Activated naive CD4-positive, alpha-beta T cell treated with anti-CD3 and anti-CD28 coated beads, Interleukin-2, amount 10 ng/mL, durations not matched to agents 7 days and 5 days (primary cell): ENCODE measurements around the gene TLR10.
A peak's percentile ranks its signal among the peaks of the same experiment; 100 is the strongest.
"Not testable (repeated sequence)": the region's sequence is repeated elsewhere in the genome, so short reads cannot be mapped to it uniquely, and the experiment has no call there.

Experiments
- CTCF ChIA-PET: fragments of 350-600 bp; sonication (Branson Sonifier 250); formaldehyde crosslinking; loops from one replicate; lab custom pipeline; 2021; ENCODE audit warnings: antibody characterized with exemption; lab: Charles Lee
- DNase-seq: peaks from one replicate; pipeline ENCODE4 v3.0.0-alpha.2; 2020
- H3K27ac Mint-ChIP-seq: one replicate; pipeline ENCODE4 v1.8.0; 2021; ENCODE audit warnings: mild to moderate bottlenecking, moderate library complexity, mixed read lengths
- H3K27me3 Mint-ChIP-seq: one replicate; pipeline ENCODE4 v1.8.0; 2021; ENCODE audit warnings: mild to moderate bottlenecking, mixed read lengths
- H3K36me3 Mint-ChIP-seq: one replicate; pipeline ENCODE4 v1.8.0; 2021; ENCODE audit warnings: mixed read lengths
- H3K4me1 Mint-ChIP-seq: one replicate; pipeline ENCODE4 v1.8.0; 2021; ENCODE audit warnings: mixed read lengths
- H3K4me3 Mint-ChIP-seq: one replicate; pipeline ENCODE4 v1.8.0; 2021; ENCODE audit warnings: mild to moderate bottlenecking, moderate library complexity, mixed read lengths
- H3K9me3 Mint-ChIP-seq: one replicate; pipeline ENCODE4 v1.8.0; 2021; ENCODE audit warnings: mixed read lengths

The TLR10 gene

DNA sequence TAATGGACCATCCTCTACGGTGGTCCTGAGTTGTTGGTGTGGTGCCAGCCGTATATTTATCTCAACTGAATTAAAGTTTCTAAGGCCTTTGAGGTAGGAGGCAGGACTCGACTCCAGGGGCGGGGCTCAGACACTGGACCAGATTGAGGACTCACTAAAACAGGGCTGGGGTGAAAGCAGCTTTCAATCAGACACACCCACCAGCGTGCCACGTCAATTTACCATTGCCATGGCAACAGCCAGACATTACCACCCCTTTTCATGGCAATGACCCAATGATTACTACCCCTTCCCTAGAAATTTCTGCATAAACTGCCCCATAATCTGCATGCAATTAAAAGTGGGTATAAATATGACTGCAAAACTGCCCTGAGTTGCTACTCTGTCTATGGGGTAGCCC, 28.5 kb upstream of the TLR10 start:
- H3K27ac Mint-ChIP-seq: no peak overlapping the region
- H3K36me3 Mint-ChIP-seq: peaks cover 8% of the 10 kb centered on the region
- H3K4me1 Mint-ChIP-seq: peaks cover 8% of the 10 kb centered on the region
- peaks cover 4% of the 10 kb centered on the region for H3K27me3 Mint-ChIP-seq
- no peak overlapping the region for H3K4me3 Mint-ChIP-seq
- CTCF ChIA-PET: interaction anchor here (0.6 kb wide), 2 partner anchors 49 to 109 kb away, joined by 3 read pairs; no protein-coding TSS in a partner anchor
- peaks cover 26% of the 10 kb centered on the region for H3K9me3 Mint-ChIP-seq
- no peak for DNase-seq

DNA sequence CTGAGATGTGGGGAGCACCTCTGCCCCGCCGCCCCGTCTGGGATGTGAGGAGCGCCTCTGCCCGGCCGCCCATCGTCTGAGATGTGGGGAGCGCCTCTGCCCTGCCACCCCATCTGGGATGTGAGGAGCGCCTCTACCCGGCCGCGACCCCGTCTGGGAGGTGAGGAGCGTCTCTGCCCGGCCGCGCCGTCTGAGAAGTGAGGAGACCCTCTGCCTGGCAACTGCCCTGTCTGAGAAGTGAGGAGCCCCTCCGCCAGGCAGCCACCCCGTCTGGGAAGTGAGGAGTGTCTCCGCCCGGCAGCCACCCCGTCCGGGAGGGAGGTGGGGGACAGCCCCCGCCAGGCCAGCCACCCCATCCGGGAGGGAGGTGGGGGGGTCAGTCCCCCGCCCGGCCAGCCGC, 24.7 kb upstream of the TLR10 start:
- H3K4me3 Mint-ChIP-seq, CTCF ChIA-PET, H3K27me3 Mint-ChIP-seq, H3K27ac Mint-ChIP-seq, DNase-seq, H3K9me3 Mint-ChIP-seq: not testable (repeated sequence)
- Mint-ChIP-seq H3K36me3 (peaks cover 17% of the 10 kb centered on the region), H3K4me1 (peaks cover 31% of the 10 kb centered on the region)

DNA sequence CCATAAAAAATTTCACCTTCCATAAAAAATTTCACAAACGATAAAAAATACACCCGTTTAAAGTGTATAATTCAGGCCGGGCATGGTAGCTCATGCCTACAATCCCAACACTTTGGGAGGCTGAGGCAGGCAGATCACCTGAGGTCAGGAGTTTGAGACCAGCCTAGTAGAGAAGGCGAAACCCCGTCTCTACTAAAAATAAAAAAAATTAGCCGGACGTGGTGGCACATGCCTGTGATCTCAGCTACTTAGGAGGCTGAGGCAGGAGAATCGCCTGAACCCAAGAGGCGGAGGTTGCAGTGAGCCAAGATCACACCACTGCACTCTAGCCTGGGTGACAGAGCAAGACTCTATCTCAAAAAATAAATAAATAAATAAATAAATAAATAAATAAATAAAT, 23.5 kb upstream of the TLR10 start:
- peaks cover 29% of the 10 kb centered on the region for H3K36me3 Mint-ChIP-seq
- CTCF ChIA-PET: interaction anchor here (6.3 to 6.5 kb wide), 2 partner anchors 23 to 44 kb away, joined by 70 to 91 read pairs; partner anchors contain the start of gene TLR10
- H3K27ac Mint-ChIP-seq: peak overlapping the region; percentile 99
- peaks cover 36% of the 10 kb centered on the region for H3K4me1 Mint-ChIP-seq
- H3K4me3 Mint-ChIP-seq: peak overlapping the region; percentile 86
- not testable (repeated sequence) for H3K27me3 Mint-ChIP-seq, DNase-seq
- peaks cover 16% of the 10 kb centered on the region for H3K9me3 Mint-ChIP-seq

DNA sequence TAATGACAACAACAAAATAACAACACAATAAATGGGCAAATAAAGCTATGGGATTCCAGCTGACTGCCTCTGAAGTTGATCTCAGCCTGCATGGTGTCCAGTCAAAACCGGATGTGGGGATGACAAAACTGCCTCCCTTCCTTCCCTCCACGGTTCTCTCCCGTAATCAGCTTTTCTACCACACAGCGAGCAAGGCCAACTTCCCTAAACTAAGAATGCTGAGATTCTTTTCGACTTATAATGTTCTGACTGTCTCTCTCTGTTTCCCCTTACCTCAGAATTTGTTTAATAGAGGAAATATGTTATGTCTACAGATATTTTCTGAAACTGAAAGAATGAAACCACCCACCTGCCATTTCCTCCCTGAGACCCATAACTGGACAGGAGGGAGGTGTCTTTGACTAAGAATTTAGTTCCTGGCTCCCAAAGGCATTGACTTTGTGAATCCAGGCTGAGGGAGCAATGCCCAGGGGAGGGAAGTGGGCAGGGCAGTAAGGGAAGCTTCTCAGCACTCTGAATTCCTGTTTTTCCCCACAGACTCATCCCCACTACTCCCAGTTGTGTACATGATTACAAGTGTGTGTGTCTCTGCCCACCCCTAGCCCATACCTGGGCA, 22.8 kb upstream of the TLR10 start:
- H3K27ac Mint-ChIP-seq: peak overlapping the region; percentile 99
- no peaks in the 10 kb centered on the region for H3K27me3 Mint-ChIP-seq
- peak; percentile 46 for DNase-seq
- H3K4me3 Mint-ChIP-seq: peak overlapping the region; percentile 86
- peaks cover 36% of the 10 kb centered on the region for H3K36me3 Mint-ChIP-seq
- CTCF ChIA-PET: interaction anchor here (0.6 to 6.5 kb wide), 11 partner anchors 14 to 744 kb away, joined by 3 to 91 read pairs (median 7); partner anchors contain the start of gene TLR10
- H3K4me1 Mint-ChIP-seq: peaks cover 41% of the 10 kb centered on the region
- H3K9me3 Mint-ChIP-seq: peaks cover 22% of the 10 kb centered on the region

DNA sequence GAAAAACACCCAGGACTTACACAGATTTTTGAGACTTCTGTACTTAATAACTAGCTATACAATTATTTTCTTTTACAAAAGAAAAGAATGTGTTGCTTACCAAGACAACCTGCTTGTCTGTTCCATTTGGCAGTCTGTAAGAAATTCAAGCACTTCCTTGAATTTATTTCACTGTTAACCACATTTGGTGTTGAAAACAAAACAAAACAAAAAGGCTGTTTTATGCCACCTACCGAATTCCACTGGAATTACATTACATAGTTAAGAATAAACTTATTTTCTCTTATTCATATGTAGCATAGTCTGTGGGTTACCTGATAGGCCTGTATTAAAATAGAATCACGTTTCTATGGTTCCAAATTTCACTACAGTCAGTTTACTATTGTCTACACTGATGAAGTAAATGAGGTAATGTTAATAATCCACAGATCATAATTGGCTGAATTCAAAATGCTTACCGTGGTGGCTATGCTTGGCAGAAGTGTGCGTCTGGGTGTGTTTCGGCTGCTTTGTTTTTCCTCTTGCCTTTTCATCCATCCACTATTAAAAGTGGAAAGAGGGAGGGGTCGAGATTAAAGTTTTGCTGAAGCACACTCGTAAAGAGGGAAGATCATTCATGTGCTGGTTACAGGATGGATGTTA, 22.0 kb upstream of the TLR10 start, which contains the start of gene TLR1:
TSS of gene TLR1 (minus strand) at position 138 of the 642 bp plus-strand sequence. CDS start 5,960 bp downstream, outside the sequence.
- Mint-ChIP-seq H3K4me1 (peaks cover 46% of the 10 kb centered on the region), H3K27me3 (no peaks in the 10 kb centered on the region), H3K9me3 (peaks cover 30% of the 10 kb centered on the region), H3K36me3 (peaks cover 44% of the 10 kb centered on the region), H3K4me3 (peak within 1 kb of the TSS; percentile 86), H3K27ac (peak within 1 kb of the TSS; percentile 99)
- peak; percentile 38 for DNase-seq
- CTCF ChIA-PET: interaction anchor here (0.6 to 6.5 kb wide), 18 partner anchors 10 to 743 kb away, joined by 3 to 91 read pairs (median 6); partner anchors contain the start of genes TLR10 and TLR6

DNA sequence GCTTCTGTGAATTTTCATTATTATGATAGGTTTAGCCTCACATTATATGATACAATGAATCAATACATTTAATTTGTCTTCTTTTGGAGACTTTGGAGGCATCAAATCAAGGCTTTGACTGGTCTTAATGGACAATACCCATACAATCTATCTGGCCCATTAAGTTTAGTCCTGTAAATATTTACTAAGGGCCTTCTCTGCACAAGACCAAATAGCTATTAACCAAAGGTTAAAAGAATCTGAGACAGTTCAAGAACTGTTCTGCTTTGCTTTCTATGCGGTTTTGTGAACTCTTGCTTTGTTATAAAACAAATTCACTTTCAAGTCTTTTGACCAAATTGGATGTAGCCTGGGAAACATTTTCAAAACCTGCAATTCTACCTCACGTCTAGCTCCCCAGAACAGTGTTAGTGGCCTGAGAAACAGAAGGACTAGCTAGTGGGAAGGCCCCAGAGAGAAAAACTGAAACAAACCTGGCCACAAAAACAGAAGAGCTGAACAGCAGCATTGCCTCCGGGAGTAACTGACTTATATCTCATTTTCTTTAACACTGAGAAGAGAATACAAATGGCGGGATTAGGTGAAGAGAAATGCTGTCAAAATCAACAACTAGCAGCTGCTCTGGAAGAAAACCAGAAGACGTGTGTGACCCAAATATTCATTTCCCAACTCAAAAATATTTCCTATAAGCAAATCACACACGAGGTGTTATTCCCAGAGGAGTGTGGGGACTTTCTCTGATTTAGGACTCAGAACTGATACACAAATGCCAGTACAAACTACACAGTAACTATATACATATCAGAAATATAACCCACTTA, 21.3 kb upstream of the TLR10 start:
- peaks cover 35% of the 10 kb centered on the region for H3K9me3 Mint-ChIP-seq
- no peaks in the 10 kb centered on the region for H3K27me3 Mint-ChIP-seq
- H3K36me3 Mint-ChIP-seq: peaks cover 51% of the 10 kb centered on the region
- H3K4me1 Mint-ChIP-seq: peaks cover 46% of the 10 kb centered on the region
- CTCF ChIA-PET: interaction anchor here (0.5 to 6.5 kb wide), 21 partner anchors 9 to 624 kb away, joined by 3 to 91 read pairs (median 5); partner anchors contain the start of genes TLR10 and TLR6
- peak overlapping the region; percentile 99 for H3K27ac Mint-ChIP-seq
- DNase-seq: peak; percentile 55
- peak overlapping the region; percentile 86 for H3K4me3 Mint-ChIP-seq

DNA sequence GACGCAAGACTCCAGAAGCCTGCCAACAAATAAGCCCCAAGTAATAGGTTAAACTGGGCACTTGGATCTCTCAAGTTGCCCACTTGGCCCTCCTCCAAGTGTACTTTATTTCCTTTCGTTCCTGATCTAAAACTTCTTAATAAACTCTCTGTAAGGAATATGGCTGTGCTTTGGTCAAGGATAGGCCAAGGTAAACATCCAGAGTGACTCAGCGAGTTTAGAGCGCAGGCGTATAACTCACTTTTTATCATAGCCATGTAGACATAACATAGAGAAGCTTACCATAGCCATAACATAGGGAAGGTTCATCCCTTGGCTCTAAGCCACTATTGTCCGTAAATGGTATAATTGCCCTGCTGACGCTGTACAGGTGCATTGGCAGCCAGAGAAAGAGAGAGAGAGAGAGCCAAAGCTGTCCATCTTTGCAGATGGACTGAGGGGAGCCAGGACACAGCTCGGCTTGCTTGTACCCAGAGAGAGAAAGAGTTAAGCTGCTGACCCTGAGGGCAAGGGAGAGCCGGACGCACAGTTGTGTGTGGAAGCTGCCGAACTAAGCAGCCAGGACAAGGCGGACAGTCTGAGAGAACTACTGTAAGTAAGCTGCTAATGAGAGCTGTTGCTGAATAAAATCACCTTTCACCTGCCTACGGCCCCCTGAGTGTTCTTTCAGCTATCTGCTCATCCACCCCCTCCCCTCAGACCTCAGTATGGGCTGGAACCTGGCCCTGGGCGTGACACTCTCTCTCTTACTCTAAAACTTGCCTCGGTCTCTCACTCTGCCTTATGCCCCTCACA, 20.0 kb upstream of the TLR10 start:
- no peaks in the 10 kb centered on the region for H3K27me3 Mint-ChIP-seq
- H3K27ac Mint-ChIP-seq: peak overlapping the region; percentile 99
- H3K4me1 Mint-ChIP-seq: peaks cover 46% of the 10 kb centered on the region
- H3K9me3 Mint-ChIP-seq: peaks cover 39% of the 10 kb centered on the region
- peaks cover 64% of the 10 kb centered on the region for H3K36me3 Mint-ChIP-seq
- peak overlapping the region; percentile 86 for H3K4me3 Mint-ChIP-seq
- CTCF ChIA-PET: interaction anchor here (1.1 to 6.5 kb wide), 10 partner anchors 8 to 623 kb away, joined by 3 to 91 read pairs (median 8); partner anchors contain the start of gene TLR10
- no peak for DNase-seq

DNA sequence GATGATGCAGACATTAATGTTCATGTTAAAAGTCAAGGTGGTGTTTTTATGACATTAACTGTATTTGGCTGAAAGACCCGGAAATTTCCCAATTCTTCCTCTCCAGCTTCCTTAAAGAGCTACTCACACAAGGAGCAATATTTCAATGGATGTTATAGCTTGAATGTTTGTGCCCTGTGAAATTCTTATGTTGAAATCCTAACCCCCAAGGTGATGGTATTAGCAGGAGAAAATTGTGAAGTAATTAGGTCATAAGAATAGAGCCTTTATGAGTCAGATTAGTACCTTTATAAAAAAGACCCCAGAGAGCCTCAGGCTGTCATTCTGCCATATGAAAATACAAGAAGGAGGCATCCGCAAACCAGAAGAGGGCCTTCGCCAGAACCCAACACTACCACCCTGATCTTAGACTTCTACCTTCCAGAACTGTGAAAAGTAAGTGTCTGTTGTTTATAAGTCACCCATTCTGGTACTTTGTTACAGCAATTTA, 18.2 kb upstream of the TLR10 start:
- H3K9me3 Mint-ChIP-seq: peaks cover 49% of the 10 kb centered on the region
- H3K27me3 Mint-ChIP-seq: no peaks in the 10 kb centered on the region
- H3K4me3 Mint-ChIP-seq: no peak overlapping the region
- H3K27ac Mint-ChIP-seq: no peak overlapping the region
- peaks cover 41% of the 10 kb centered on the region for H3K4me1 Mint-ChIP-seq
- no peak for DNase-seq
- CTCF ChIA-PET: interaction anchor here (0.7 to 6.5 kb wide), 4 partner anchors 18 to 123 kb away, joined by 3 to 91 read pairs (median 36); partner anchors contain the start of gene TLR10
- peaks cover 81% of the 10 kb centered on the region for H3K36me3 Mint-ChIP-seq

DNA sequence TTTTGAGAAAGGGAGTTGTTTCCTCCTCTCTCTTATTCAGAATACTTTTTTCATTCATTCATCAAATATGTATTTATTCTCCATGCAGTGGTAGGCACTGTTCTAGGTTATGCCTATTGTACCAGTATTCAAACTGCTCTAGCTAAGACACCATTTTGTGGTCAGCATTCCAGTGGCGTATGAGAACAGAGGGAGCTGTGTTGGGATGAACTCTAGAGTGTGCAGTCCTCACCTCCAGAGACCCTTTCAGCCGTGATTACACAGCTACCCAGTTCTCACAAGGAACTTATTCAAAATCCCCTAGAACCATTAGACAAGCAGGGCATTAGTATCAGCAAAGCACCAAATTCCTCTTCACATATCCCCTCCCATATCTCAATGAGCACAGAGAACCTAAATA, 17.6 kb upstream of the TLR10 start:
- H3K9me3 Mint-ChIP-seq: peaks cover 56% of the 10 kb centered on the region
- H3K4me3 Mint-ChIP-seq: no peak overlapping the region
- peaks cover 87% of the 10 kb centered on the region for H3K36me3 Mint-ChIP-seq
- CTCF ChIA-PET: interaction anchor here (1.5 to 6.5 kb wide), 3 partner anchors 17 to 60 kb away, joined by 3 to 91 read pairs (median 70); partner anchors contain the start of gene TLR10
- no peak overlapping the region for H3K27ac Mint-ChIP-seq
- peaks cover 34% of the 10 kb centered on the region for H3K4me1 Mint-ChIP-seq
- no peak for DNase-seq
- H3K27me3 Mint-ChIP-seq: no peaks in the 10 kb centered on the region

DNA sequence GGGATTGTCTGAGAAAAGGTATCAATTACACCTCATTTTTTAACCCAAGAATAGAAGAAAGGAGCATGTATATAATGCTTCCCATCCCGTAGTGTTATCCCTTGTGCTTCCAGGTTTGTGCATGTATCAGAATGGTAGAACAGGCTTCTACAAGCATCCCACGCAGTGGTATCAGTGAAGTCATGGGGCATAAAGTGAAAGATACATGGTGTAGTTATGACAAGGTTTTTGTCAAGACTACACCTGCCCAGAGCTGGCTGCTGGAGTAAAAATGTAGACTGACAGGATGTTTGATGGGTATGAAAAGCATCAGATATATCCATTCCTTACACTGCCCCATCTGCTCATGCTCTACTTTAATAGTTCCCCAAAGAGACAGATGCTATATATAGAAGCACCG, 12.3 kb upstream of the TLR10 start:
- peaks cover 62% of the 10 kb centered on the region for H3K9me3 Mint-ChIP-seq
- peaks cover 95% of the 10 kb centered on the region for H3K36me3 Mint-ChIP-seq
- no peaks in the 10 kb centered on the region for H3K27me3 Mint-ChIP-seq
- no peak for DNase-seq
- H3K27ac Mint-ChIP-seq: no peak overlapping the region
- no peak overlapping the region for H3K4me3 Mint-ChIP-seq
- CTCF ChIA-PET: interaction anchor here (0.9 to 1.2 kb wide), 2 partner anchors 8 to 34 kb away, joined by 4 to 5 read pairs; no protein-coding TSS in a partner anchor
- peaks cover 18% of the 10 kb centered on the region for H3K4me1 Mint-ChIP-seq

DNA sequence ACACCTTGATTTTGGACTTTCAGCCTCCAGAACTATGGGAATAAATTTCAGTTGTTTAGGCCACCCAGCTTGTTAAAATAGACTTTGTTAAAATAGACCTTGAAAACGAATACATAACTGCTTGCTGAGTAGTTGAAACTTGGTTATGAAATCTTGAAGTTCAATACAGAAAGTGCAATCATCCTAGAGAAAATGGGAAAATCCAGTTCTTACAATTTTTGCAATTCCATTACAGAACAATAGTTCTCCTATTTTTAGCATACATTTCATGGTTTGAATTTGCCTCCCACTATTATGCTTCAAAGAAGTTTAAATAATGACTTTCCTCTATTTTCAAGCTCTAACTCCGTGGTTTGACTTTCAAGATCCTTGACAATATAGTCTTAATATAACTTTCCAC, 11.3 kb upstream of the TLR10 start:
- Mint-ChIP-seq H3K9me3 (peaks cover 58% of the 10 kb centered on the region), H3K36me3 (peaks cover 90% of the 10 kb centered on the region), H3K27ac (no peak overlapping the region), H3K27me3 (no peaks in the 10 kb centered on the region), H3K4me3 (no peak overlapping the region), H3K4me1 (peaks cover 17% of the 10 kb centered on the region)
- no peak for DNase-seq
- CTCF ChIA-PET: interaction anchor here (0.9 to 1.3 kb wide), 3 partner anchors 9 to 66 kb away, joined by 3 to 4 read pairs (median 4); no protein-coding TSS in a partner anchor

DNA sequence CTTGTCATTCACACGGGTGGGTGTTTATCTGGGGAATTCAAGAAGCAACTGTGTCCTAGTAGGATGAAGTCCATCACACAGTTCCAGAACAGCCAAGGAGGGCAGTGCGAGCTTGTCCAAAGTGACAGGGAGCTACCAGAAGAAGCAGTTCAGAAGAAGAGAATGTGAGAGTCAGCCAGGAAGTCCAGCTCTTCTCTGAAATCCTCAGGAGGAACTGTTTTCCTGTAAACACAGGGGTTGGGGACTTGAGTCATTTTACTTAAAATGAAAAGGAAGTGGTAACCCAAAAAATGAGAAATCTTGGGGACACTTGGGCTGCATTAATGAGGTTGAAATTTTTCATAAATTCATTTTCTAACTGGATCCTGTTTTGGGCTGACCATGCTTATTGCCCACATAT, 8.2 kb upstream of the TLR10 start:
- CTCF ChIA-PET: interaction anchor here (0.7 to 3.3 kb wide), 6 partner anchors 9 to 64 kb away, joined by 3 to 17 read pairs (median 7); partner anchors contain the start of gene TLR10

More for the DNA sequence above, 8.2 kb upstream of the TLR10 start:
- Mint-ChIP-seq H3K4me3 (no peak overlapping the region), H3K9me3 (peaks cover 45% of the 10 kb centered on the region), H3K27me3 (no peaks in the 10 kb centered on the region), H3K36me3 (peaks cover 64% of the 10 kb centered on the region), H3K4me1 (peaks cover 17% of the 10 kb centered on the region), H3K27ac (peak overlapping the region; percentile 59)
- DNase-seq: no peak
